ENCODE results near the gene MPPED1.

DNA sequence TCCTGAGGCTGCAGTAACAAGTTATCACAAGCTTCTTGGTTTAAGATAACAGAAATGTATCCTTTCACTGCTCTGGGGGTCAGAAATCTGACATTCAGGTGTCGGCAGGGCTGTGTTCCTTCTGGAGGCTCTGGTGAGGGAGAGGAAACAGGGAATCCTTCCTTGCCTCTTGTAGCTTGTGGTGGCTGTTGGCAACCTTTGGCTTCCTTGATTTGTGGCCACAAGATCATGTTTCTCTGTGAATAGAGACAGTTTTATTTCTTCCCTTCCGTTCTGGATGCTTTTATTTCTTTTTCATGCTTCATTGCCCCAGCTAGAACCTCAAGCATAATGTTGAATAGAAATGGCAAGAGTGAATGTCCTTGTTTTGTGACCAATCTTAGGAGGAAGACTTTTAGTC lies 44.0 kb downstream of the MPPED1 start:
- TF ChIP-seq FOXA2 (IDR thresholded peaks at IDR 0.05) (no peak), REST (IDR thresholded peaks at IDR 0.05) (no peak), TAF1 (conservative IDR thresholded peaks at IDR 0.05) (no peak), YY1 (IDR thresholded peaks at IDR 0.05) (no peak), EGR1 (IDR thresholded peaks at IDR 0.05; ENCODE audit: low read depth in 2 of 2) (no peak), HNF4A (conservative IDR thresholded peaks at IDR 0.05) (no peak)
- TF ChIP-seq, protein P1, sequence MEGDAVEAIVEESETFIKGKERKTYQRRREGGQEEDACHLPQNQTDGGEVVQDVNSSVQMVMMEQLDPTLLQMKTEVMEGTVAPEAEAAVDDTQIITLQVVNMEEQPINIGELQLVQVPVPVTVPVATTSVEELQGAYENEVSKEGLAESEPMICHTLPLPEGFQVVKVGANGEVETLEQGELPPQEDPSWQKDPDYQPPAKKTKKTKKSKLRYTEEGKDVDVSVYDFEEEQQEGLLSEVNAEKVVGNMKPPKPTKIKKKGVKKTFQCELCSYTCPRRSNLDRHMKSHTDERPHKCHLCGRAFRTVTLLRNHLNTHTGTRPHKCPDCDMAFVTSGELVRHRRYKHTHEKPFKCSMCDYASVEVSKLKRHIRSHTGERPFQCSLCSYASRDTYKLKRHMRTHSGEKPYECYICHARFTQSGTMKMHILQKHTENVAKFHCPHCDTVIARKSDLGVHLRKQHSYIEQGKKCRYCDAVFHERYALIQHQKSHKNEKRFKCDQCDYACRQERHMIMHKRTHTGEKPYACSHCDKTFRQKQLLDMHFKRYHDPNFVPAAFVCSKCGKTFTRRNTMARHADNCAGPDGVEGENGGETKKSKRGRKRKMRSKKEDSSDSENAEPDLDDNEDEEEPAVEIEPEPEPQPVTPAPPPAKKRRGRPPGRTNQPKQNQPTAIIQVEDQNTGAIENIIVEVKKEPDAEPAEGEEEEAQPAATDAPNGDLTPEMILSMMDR (IDR thresholded peaks at IDR 0.05; ENCODE audit: low read depth, low read length, missing input control) = no peak
- TF ChIP-seq, protein P2, sequence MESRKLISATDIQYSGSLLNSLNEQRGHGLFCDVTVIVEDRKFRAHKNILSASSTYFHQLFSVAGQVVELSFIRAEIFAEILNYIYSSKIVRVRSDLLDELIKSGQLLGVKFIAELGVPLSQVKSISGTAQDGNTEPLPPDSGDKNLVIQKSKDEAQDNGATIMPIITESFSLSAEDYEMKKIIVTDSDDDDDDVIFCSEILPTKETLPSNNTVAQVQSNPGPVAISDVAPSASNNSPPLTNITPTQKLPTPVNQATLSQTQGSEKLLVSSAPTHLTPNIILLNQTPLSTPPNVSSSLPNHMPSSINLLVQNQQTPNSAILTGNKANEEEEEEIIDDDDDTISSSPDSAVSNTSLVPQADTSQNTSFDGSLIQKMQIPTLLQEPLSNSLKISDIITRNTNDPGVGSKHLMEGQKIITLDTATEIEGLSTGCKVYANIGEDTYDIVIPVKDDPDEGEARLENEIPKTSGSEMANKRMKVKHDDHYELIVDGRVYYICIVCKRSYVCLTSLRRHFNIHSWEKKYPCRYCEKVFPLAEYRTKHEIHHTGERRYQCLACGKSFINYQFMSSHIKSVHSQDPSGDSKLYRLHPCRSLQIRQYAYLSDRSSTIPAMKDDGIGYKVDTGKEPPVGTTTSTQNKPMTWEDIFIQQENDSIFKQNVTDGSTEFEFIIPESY (IDR thresholded peaks at IDR 0.05) = no peak

All from liver (tissue), 3 donors.